Stomach (tissue), 4 donors: ENCODE results near the gene ARFGEF3.

Experiments
- CTCF ChIP-seq, 7 experiments: fragments of 450-650 bp in 4 of 7; fragments of 200-600 bp in 3 of 7; sonication (generic) in 3 of 7; IDR thresholded peaks; one replicate each; pipeline ENCODE4 v1.5.1; 2016 to 2019; ENCODE audit warnings: antibody characterized with exemption in 7 of 7, control low read depth in 2 of 7, mild to moderate bottlenecking in 1 of 7
- POLR2A ChIP-seq, 4 donors: fragments of 450-650 bp; IDR thresholded peaks; one replicate each; pipeline ENCODE4 v1.6.1; 2016; ENCODE audit warnings: antibody characterized with exemption in 4 of 4, control low read depth in 2 of 4, mild to moderate bottlenecking in 1 of 4, moderate library complexity in 1 of 4
- POLR2AphosphoS5 ChIP-seq, 3 donors: sonication (generic); formaldehyde crosslinking; IDR thresholded peaks; one replicate each; pipeline ENCODE4 v1.6.1; 2016; ENCODE audit warnings: antibody characterized with exemption in 3 of 3

- no peak for TF ChIP-seq CTCF (IDR thresholded peaks at IDR 0.05)
- TF ChIP-seq POLR2AphosphoS5 (IDR thresholded peaks at IDR 0.05): no peak
- no peak for TF ChIP-seq POLR2A (IDR thresholded peaks at IDR 0.05)
Observed at GRCh38 chr6:138198430-138199091, 36.8 kb downstream of the ARFGEF3 start.
